ENCODE results near the gene TRPV5. TPM values are rescaled to one million over a fixed set of nuclear protein-coding genes. Genes with fewer than 3 reads are reported as not detected.

Gene TRPV5
- total and polyA plus RNA-seq, 2 of the 8 experiments (the other 6 are each of a cell fraction or from before 2014, with no cell fraction given), result 0.03 TPM; not detected in 1

DNA sequence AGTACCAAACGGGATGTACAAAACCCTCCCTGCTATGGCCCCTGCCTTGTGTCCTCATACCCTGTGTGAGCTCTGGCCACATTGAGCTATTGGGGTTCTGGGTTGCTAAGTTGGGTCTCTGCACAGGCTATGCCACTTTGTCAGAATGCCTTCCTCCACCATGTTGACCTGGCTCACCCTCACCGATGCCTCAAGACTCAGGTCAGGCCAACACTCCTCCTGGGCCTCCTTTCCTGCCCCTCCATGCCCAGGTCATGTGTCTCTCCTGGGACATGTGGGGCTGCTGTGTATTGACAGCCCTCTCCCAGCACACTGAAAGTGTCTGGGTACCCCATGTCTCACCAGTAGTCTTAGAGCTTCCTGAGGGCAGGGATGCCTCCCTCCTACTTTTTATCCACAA is 14.6 kb downstream of the TRPV5 start:
- Histone ChIP-seq H4K5ac (ENCODE audit: insufficient read length, low read depth, low read length) (no peak overlapping the region), H4K91ac (replicated peaks; ENCODE audit: insufficient read length, low read length) (no peak overlapping the region), H3K23ac (ENCODE audit: insufficient read length) (no peak overlapping the region), H2BK15ac (ENCODE audit: low read length) (no peak overlapping the region), H3K4me2 (ENCODE audit: insufficient read depth in 1 of 2, low read depth in 2 of 2, low read length in 2 of 2) (no peak overlapping the region), H3K79me1 (ENCODE audit: low read depth, low read length) (no peaks in the 10 kb centered on the region), H3K9me3 (ENCODE audit: insufficient read depth in 2 of 2, low read depth in 1 of 2, low read length in 1 of 2) (no peaks in the 10 kb centered on the region), H2BK12ac (ENCODE audit: low read depth, low read length) (no peak overlapping the region), H3K4me3 (ENCODE audit: extremely low read depth in 1 of 4, insufficient read depth in 2 of 4, low read depth in 3 of 4, low read length in 4 of 4) (no peak overlapping the region), H3K4me1 (replicated peaks in 1 of 4; ENCODE audit: control insufficient read depth in 3 of 4, insufficient read depth in 4 of 4, low read length in 3 of 4) (no peaks in the 10 kb centered on the region), H3K36me3 (ENCODE audit: control insufficient read depth in 2 of 4, insufficient read depth in 4 of 4, low read length in 3 of 4) (no peaks in the 10 kb centered on the region), H3K18ac (ENCODE audit: extremely low read depth, low read length) (no peak overlapping the region), H3K14ac (ENCODE audit: insufficient read length) (no peak overlapping the region), H3K9ac (replicated peaks in 1 of 4; ENCODE audit: extremely low read depth in 1 of 4, low read depth in 3 of 4, low read length in 3 of 4) (no peak overlapping the region), H3K79me2 (ENCODE audit: control insufficient read depth in 1 of 2, insufficient read depth in 2 of 2, low read length in 2 of 2) (no peaks in the 10 kb centered on the region), H2BK120ac (replicated peaks; ENCODE audit: low read depth, low read length) (no peak overlapping the region), H3K27me3 (replicated peaks in 1 of 4; ENCODE audit: control insufficient read depth in 3 of 4, extremely low read depth in 1 of 4, insufficient read depth in 3 of 4, low read length in 3 of 4) (no peaks in the 10 kb centered on the region), H2BK5ac (ENCODE audit: low read depth, low read length) (no peak overlapping the region), H3K27ac (ENCODE audit: low read depth, low read length) (no peak overlapping the region), H3K56ac (replicated peaks; ENCODE audit: insufficient read length, low read depth, low read length) (no peak overlapping the region), H4K20me1 (replicated peaks in 1 of 2; ENCODE audit: control insufficient read depth in 1 of 2, insufficient read depth in 2 of 2, low read length in 2 of 2) (no peaks in the 10 kb centered on the region), H3K4ac (replicated peaks; ENCODE audit: insufficient read length, low read depth, low read length) (no peak overlapping the region), H2AFZ (ENCODE audit: low read length) (no peak overlapping the region), H2AK5ac (ENCODE audit: low read depth, low read length) (no peak overlapping the region), H4K8ac (ENCODE audit: extremely low read depth, insufficient read depth, low read length) (no peak overlapping the region; the same call in none of the 2 replicates), H2BK20ac (ENCODE audit: low read length) (no peak overlapping the region), H3K23me2 (ENCODE audit: low read depth, low read length) (no peaks in the 10 kb centered on the region)
- no peak for TF ChIP-seq RAD21 (IDR thresholded peaks at IDR 0.05 in 1 of 2, conservative IDR thresholded peaks at IDR 0.05 in 1 of 2; ENCODE audit: low read depth in 2 of 2, low read length in 2 of 2)
- TF ChIP-seq CEBPB (IDR thresholded peaks at IDR 0.05; ENCODE audit: low read depth, low read length), result no peak
- FAIRE-seq (no peak), DNase-seq (ENCODE audit: low read depth in 1 of 2, low spot score in 2 of 2) (no peak)
- CTCF ChIA-PET (ENCODE audit: partially characterized antibody), result interaction anchor here (0.8 to 3.0 kb wide), 9 partner anchors 9 to 296 kb away, joined by 3 to 16 read pairs (median 4); partner anchors contain the start of genes LLCFC1 and TRPV5
- POLR2A ChIA-PET (ENCODE audit: partially characterized antibody), result no interaction called here
- 93% methylated on average over 2 of the region's 2 CpGs; no CpG with 5 or more reads in 1 of the 2 experiments for WGBS, 2 experiments (ENCODE audit: extremely low coverage in 1 of 2, insufficient coverage in 1 of 2, insufficient read length in 1 of 2, insufficient replicate concordance in 2 of 2, low coverage in 1 of 2, low lambda C conversion rate in 2 of 2, missing lambda C conversion rate in 1 of 2)

Data from H1 (cell line).